CD4-positive, alpha-beta T cell treated with Interleukin-21 for 1 hour (primary cell): Measurements from ENCODE around the gene IFNA4.
"Not testable (repeated sequence)": the region's sequence is repeated elsewhere in the genome, so short reads cannot be mapped to it uniquely, and the experiment has no call there.

Experiments used
- DNase-seq: peaks from one replicate; pipeline ENCODE4 v3.0.0-alpha.2; 2020

Gene IFNA4

GRCh38 chr9:21187487-21187886 is at the start of gene IFNA4:
Gene IFNA4, minus strand, starts transcription at chr9:21187587. Its CDS starts 56 bp downstream, at chr9:21187531.
- DNase-seq = not testable (repeated sequence)

- DNase-seq = not testable (repeated sequence)
Measured at GRCh38 chr9:21236360-21236714, 49.0 kb upstream of the IFNA4 start.

GRCh38 chr9:21235468-21236359 is 48.3 kb upstream of the IFNA4 start:
- DNase-seq = peak; percentile 48

- no peak for DNase-seq
Measured at GRCh38 chr9:21234153-21234687, 46.8 kb upstream of the IFNA4 start.

- no peak for DNase-seq
Measured at GRCh38 chr9:21233258-21233657, 45.9 kb upstream of the IFNA4 start.

GRCh38 chr9:21228122-21228521 is 40.7 kb upstream of the IFNA4 start, which contains the start of gene IFNA17:
Gene IFNA17, minus strand, starts transcription at chr9:21228222. Its CDS starts 49 bp downstream, at chr9:21228173.
- no peak for DNase-seq

- DNase-seq = not testable (repeated sequence)
Measured at GRCh38 chr9:21217211-21217610, 29.8 kb upstream of the IFNA4 start, which contains the start of gene IFNA16. Gene IFNA16, minus strand, starts transcription at chr9:21217311. Its CDS starts 6 bp downstream, at chr9:21217305.

GRCh38 chr9:21213411-21214326 is 26.3 kb upstream of the IFNA4 start:
- peak; percentile 5 for DNase-seq

- DNase-seq = not testable (repeated sequence)
Measured at GRCh38 chr9:21212160-21212559, 24.8 kb upstream of the IFNA4 start.

- DNase-seq = not testable (repeated sequence)
Measured at GRCh38 chr9:21210782-21211181, 23.4 kb upstream of the IFNA4 start.

- no peak for DNase-seq
Measured at GRCh38 chr9:21210311-21210710, 22.9 kb upstream of the IFNA4 start.

GRCh38 chr9:21207043-21207442 is 19.7 kb upstream of the IFNA4 start, which contains the start of gene IFNA10:
Gene IFNA10, minus strand, starts transcription at chr9:21207143. Its CDS starts 46 bp downstream, at chr9:21207097.
- DNase-seq = not testable (repeated sequence)

- no peak for DNase-seq
Measured at GRCh38 chr9:21205204-21205603, 17.8 kb upstream of the IFNA4 start.

- DNase-seq = not testable (repeated sequence)
Measured at GRCh38 chr9:21202105-21202504, 14.7 kb upstream of the IFNA4 start, which contains the start of gene IFNA7. Gene IFNA7, minus strand, starts transcription at chr9:21202205. Its CDS starts 40 bp downstream, at chr9:21202165.

GRCh38 chr9:21194867-21195776 is 7.7 kb upstream of the IFNA4 start:
- peak; percentile 71 for DNase-seq

- DNase-seq = peak; percentile 59
Measured at GRCh38 chr9:21182810-21183736, 4.3 kb downstream of the IFNA4 start.

GRCh38 chr9:21174671-21175070 is 12.7 kb downstream of the IFNA4 start:
- DNase-seq = no peak

GRCh38 chr9:21172156-21172555 is 15.2 kb downstream of the IFNA4 start:
- DNase-seq = no peak

- no peak for DNase-seq
Measured at GRCh38 chr9:21171351-21171750, 16.0 kb downstream of the IFNA4 start.

- not testable (repeated sequence) for DNase-seq
Measured at GRCh38 chr9:21166560-21166959, 20.8 kb downstream of the IFNA4 start, which contains the start of gene IFNA21. Gene IFNA21, minus strand, starts transcription at chr9:21166660. Its CDS starts 48 bp downstream, at chr9:21166612.
